ENCODE results near the gene TMEM239.

GRCh38 chr20:2816030-2816582 lies at the start of gene TMEM239:
- TF ChIP-seq CTCF (conservative IDR thresholded peaks at IDR 0.05; ENCODE audit: low read length) (no peak), EZH2phosphoT487 (IDR thresholded peaks at IDR 0.05; ENCODE audit: borderline replicate concordance) (no peak)
